HG03565 (cell line): ENCODE measurements around the gene FBLN1.

Experiments used
- ATAC-seq: cut with Tn5 transposase; IDR thresholded peaks from one replicate; pipeline ENCODE4 v1.9.1; 2021; ENCODE audit warnings: mild to moderate bottlenecking, moderate library complexity; ENCODE audit not compliant: unreplicated experiment

The FBLN1 gene

GRCh38 chr22:45629469-45630089, 126.9 kb downstream of the FBLN1 start:
- ATAC-seq = no peak

GRCh38 chr22:45630436-45630835, 127.8 kb downstream of the FBLN1 start:
- ATAC-seq = no peak

GRCh38 chr22:45631140-45631840, 128.6 kb downstream of the FBLN1 start:
- no peak for ATAC-seq

GRCh38 chr22:45631841-45632238, 129.2 kb downstream of the FBLN1 start:
- no peak for ATAC-seq

DNA sequence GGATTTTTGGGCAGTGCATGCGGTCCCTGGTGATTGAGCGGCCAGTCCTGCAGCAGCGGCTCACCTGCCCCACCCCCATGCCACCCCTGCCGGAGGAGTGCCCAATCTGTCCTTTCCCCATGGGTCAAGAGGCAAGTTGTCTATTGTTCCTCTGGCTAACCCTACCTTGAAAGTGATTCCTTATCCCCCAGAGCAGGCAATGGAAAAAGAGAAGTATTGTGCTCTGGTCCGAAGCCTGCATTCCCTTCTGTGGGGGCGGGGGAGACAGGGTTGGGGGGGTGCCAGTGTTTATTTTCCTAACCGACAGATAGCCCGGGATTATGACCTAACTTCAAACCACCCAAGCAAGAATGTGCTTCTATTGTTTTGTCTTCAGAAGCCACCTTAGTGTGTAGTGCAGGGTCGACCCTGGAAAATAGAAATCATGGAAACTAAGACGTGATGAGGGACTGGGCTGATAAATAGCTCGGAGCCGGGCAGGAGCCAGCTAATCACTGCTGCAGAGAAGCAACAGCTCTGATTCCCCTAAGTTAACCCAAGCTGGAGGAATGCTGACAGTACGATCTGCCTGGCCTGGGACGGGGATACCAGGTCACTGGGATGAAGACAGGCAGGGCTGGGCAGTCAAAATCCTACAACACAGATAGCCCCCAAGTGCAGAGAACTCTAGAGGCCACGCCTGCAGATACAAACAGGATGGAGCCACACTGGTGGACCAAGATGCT, 130.3 kb downstream of the FBLN1 start:
- ATAC-seq = no peak

DNA sequence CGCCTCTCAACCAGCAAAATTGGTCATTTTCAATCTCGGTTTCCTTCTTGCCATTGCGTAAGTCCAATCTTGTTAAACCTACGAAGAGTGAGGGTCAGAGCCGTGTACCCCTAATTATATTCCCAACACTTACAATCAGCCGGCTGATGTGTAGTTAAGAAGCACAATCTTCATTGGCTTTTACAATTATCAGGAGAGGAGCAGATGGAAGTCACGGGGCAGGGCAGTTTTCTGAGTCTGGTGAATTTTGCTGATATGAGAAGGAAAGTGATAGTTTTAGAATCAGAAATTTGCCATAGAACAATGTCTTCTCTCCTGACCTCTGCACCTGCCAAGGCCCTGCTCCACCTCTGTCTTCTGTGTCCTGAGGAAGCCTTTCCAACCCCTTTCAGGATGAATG, 134.0 kb downstream of the FBLN1 start:
- no peak for ATAC-seq

GRCh38 chr22:45638197-45638596, 135.5 kb downstream of the FBLN1 start:
- ATAC-seq = no peak

GRCh38 chr22:45638834-45639746, 136.4 kb downstream of the FBLN1 start:
- ATAC-seq = no peak

- ATAC-seq = no peak
Measured at GRCh38 chr22:45639747-45640102, 137.0 kb downstream of the FBLN1 start.

GRCh38 chr22:45640291-45640940, 137.7 kb downstream of the FBLN1 start:
- ATAC-seq = no peak

- no peak for ATAC-seq
Measured at GRCh38 chr22:45640941-45641621, 138.4 kb downstream of the FBLN1 start.

GRCh38 chr22:45642986-45643385, 140.3 kb downstream of the FBLN1 start:
- no peak for ATAC-seq

DNA sequence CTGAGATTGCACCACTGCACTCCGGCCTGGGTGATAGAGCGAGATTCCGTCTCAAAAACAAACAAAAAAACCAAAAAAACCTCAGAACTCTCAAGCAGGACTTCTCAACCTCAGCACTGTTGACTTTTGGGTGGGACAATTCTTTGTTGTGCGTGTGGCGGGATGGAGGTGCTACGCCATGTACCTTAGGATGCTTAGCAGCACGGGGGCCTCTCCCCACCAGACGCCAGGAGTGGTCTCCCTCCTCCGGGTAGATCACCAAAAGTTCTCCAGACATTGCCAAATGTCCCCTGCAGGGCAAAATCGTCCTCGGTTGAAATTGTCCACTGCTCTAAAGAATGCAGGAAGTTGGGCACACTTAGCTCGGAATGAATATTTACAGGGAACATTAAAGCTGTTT, 142.0 kb downstream of the FBLN1 start:
- ATAC-seq = no peak

DNA sequence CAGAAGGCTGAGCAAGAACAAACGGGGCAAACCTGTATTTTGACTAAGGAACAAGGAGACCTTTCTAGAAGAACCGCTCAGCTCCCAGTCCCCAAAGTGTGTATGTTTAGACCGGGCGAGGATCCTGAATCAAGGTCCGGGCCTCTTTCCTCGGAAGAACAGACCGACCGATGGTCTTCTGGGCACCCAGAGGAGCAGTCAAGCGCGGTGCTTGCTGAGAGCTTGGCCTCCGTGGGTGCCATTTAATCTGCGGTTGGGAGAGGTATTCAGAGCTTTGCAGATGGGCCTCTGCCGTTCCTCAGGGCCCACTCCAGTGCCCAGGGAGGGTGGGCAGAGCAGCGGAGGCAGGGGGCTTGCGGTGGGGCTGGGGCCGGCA, 142.5 kb downstream of the FBLN1 start:
- ATAC-seq = no peak

- no peak for ATAC-seq
Measured at GRCh38 chr22:45645526-45646414, 143.1 kb downstream of the FBLN1 start.

GRCh38 chr22:45647532-45648225, 145.0 kb downstream of the FBLN1 start:
- no peak for ATAC-seq

DNA sequence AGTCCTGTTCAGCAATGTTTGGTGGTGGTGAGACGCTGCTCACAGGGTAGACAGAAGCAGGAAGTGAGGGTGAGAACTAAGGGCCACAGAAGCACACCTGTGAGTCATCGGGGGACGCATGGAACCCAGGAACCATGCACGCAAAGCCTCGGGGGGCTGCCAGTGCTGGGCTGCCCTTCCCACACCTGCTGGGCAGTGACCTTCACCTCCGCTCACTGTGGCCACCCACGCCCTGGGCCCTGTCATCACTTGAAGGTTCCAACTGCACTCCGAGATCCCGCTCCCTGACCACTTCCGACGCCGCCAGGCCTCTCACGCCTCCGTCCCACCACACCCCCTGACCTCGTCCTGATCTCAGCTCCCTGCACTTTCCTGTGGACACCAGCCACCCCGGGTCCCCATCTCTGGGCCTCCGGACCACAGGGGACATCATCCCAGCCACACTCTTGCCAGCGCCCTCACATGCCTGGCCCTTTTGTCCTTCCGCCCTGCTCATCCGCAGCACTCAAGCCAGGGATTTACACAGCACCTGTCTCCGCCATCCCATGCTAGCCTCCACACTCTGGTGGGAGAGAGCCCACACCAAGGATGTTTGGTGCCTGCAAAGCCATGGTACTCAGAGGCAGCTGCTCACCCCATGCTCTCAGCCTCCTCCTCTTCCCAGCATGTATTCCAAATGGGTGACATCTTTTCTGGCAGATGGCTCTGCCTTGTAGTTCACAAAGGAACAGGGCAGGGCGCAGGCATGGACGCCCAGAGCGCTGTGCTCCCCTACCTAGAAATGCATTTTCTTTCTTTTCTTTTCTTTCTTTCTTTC, 145.8 kb downstream of the FBLN1 start:
- ATAC-seq = no peak

GRCh38 chr22:45649809-45650208, 147.1 kb downstream of the FBLN1 start:
- ATAC-seq = no peak
